Stimulated activated naive CD8-positive, alpha-beta T cell treated with anti-CD3 and anti-CD28 coated beads, Interleukin-15, amount 100 ng/mL, for 72 hours (primary cell): ENCODE results near the gene GNAI3.

Source experiments
- ATAC-seq: fragments of 150-1000 bp; cut with Tn5 transposase; 2 replicates; pipeline ENCODE4 v1.10.0; 2021; ENCODE audit warnings: mild to moderate bottlenecking, moderate library complexity
- DNase-seq, 2 donors: peaks; one replicate each; pipeline ENCODE4 v3.0.0; 2021 to 2022
- H3K27ac Mint-ChIP-seq, 2 donors: one replicate each; pipeline ENCODE4 v1.8.0; 2022; ENCODE audit warnings: mild to moderate bottlenecking in 2 of 2, mixed read lengths in 2 of 2, moderate library complexity in 2 of 2
- H3K27me3 Mint-ChIP-seq: one replicate; pipeline ENCODE4 v1.8.0; 2022; ENCODE audit warnings: mixed read lengths
- H3K4me1 Mint-ChIP-seq: one replicate; pipeline ENCODE4 v1.8.0; 2022; ENCODE audit warnings: mild to moderate bottlenecking, mixed read lengths
- H3K4me3 Mint-ChIP-seq, 2 donors: one replicate each; pipeline ENCODE4 v1.8.0; 2022; ENCODE audit warnings: mild to moderate bottlenecking in 2 of 2, mixed read lengths in 2 of 2, moderate library complexity in 1 of 2
- H3K9me3 Mint-ChIP-seq, 2 donors: one replicate each; pipeline ENCODE4 v1.8.0; 2022; ENCODE audit warnings: mixed read lengths in 2 of 2

GNAI3 gene

GRCh38 chr1:109630081-109630897 lies 81.9 kb downstream of the GNAI3 start:
- DNase-seq = no peak
- H3K4me3 Mint-ChIP-seq = no peak overlapping the region
- no peaks in the 10 kb centered on the region for H3K9me3 Mint-ChIP-seq
- peaks cover 17% of the 10 kb centered on the region for H3K4me1 Mint-ChIP-seq
- H3K27me3 Mint-ChIP-seq = no peaks in the 10 kb centered on the region
- no peak overlapping the region for H3K27ac Mint-ChIP-seq
- ATAC-seq = peak; percentile 21

- peaks cover 16% of the 10 kb centered on the region for H3K4me1 Mint-ChIP-seq
- DNase-seq (no peak), ATAC-seq (no peak)
- H3K4me3 Mint-ChIP-seq = no peak overlapping the region
- no peaks in the 10 kb centered on the region for H3K9me3 Mint-ChIP-seq
- H3K27me3 Mint-ChIP-seq = no peaks in the 10 kb centered on the region
- H3K27ac Mint-ChIP-seq = no peak overlapping the region
Observed at GRCh38 chr1:109630898-109631512, 82.6 kb downstream of the GNAI3 start.

GRCh38 chr1:109631513-109632505 lies 83.4 kb downstream of the GNAI3 start:
- Mint-ChIP-seq H3K9me3 (no peaks in the 10 kb centered on the region), H3K4me1 (peaks cover 16% of the 10 kb centered on the region), H3K4me3 (no peak overlapping the region), H3K27ac (peak overlapping the region in 1 of 2 donors; percentile 3), H3K27me3 (no peaks in the 10 kb centered on the region)
- ATAC-seq (no peak), DNase-seq (no peak)

- H3K27me3 Mint-ChIP-seq = no peaks in the 10 kb centered on the region
- peaks cover 16% of the 10 kb centered on the region for H3K4me1 Mint-ChIP-seq
- peak overlapping the region in 1 of 2 donors; percentile 12 for H3K27ac Mint-ChIP-seq
- H3K4me3 Mint-ChIP-seq = no peak overlapping the region
- no peak for ATAC-seq
- H3K9me3 Mint-ChIP-seq = no peaks in the 10 kb centered on the region
- DNase-seq = no peak
Observed at GRCh38 chr1:109632671-109633346, 84.4 kb downstream of the GNAI3 start.

GRCh38 chr1:109634292-109634691 lies 85.9 kb downstream of the GNAI3 start:
- Mint-ChIP-seq H3K9me3 (no peaks in the 10 kb centered on the region), H3K27ac (no peak overlapping the region)

GRCh38 chr1:109634771-109635750 lies 86.6 kb downstream of the GNAI3 start:
- Mint-ChIP-seq H3K27me3 (peaks cover 3% of the 10 kb centered on the region), H3K27ac (peak overlapping the region; percentile 40 to 50), H3K4me3 (peak overlapping the region in 1 of 2 donors; percentile 14), H3K9me3 (no peaks in the 10 kb centered on the region), H3K4me1 (peaks cover 19% of the 10 kb centered on the region)
- ATAC-seq (no peak), DNase-seq (no peak)

More at GRCh38 chr1:109634292-109634691, 85.9 kb downstream of the GNAI3 start:
- ATAC-seq (peak; percentile 32), DNase-seq (no peak)
- H3K4me1 Mint-ChIP-seq = peaks cover 16% of the 10 kb centered on the region
- H3K27me3 Mint-ChIP-seq = no peaks in the 10 kb centered on the region
- no peak overlapping the region for H3K4me3 Mint-ChIP-seq

GRCh38 chr1:109635862-109636200 lies 87.4 kb downstream of the GNAI3 start:
- H3K27ac Mint-ChIP-seq = no peak overlapping the region
- ATAC-seq (no peak), DNase-seq (no peak)
- H3K4me3 Mint-ChIP-seq = no peak overlapping the region
- no peaks in the 10 kb centered on the region for H3K9me3 Mint-ChIP-seq
- peaks cover 6% of the 10 kb centered on the region for H3K27me3 Mint-ChIP-seq
- H3K4me1 Mint-ChIP-seq = peaks cover 26% of the 10 kb centered on the region

- Mint-ChIP-seq H3K4me3 (no peak overlapping the region), H3K27ac (no peak overlapping the region)
- ATAC-seq = no peak
Observed at GRCh38 chr1:109636201-109636952, 88.0 kb downstream of the GNAI3 start.

GRCh38 chr1:109637446-109637845 lies 89.0 kb downstream of the GNAI3 start:
- Mint-ChIP-seq H3K27me3 (peaks cover 6% of the 10 kb centered on the region), H3K4me3 (no peak overlapping the region), H3K9me3 (no peaks in the 10 kb centered on the region), H3K27ac (no peak overlapping the region), H3K4me1 (peaks cover 26% of the 10 kb centered on the region)
- no peak for ATAC-seq
- no peak for DNase-seq

More at GRCh38 chr1:109636201-109636952, 88.0 kb downstream of the GNAI3 start:
- Mint-ChIP-seq H3K9me3 (no peaks in the 10 kb centered on the region), H3K27me3 (peaks cover 6% of the 10 kb centered on the region), H3K4me1 (peaks cover 26% of the 10 kb centered on the region)
- DNase-seq = no peak

- ATAC-seq = no peak
- no peak overlapping the region for H3K27ac Mint-ChIP-seq
- peaks cover 35% of the 10 kb centered on the region for H3K4me1 Mint-ChIP-seq
- no peaks in the 10 kb centered on the region for H3K9me3 Mint-ChIP-seq
- peaks cover 9% of the 10 kb centered on the region for H3K27me3 Mint-ChIP-seq
- DNase-seq = no peak
- H3K4me3 Mint-ChIP-seq = no peak overlapping the region
Observed at GRCh38 chr1:109639063-109639840, 90.8 kb downstream of the GNAI3 start.

GRCh38 chr1:109639841-109640184 lies 91.4 kb downstream of the GNAI3 start:
- Mint-ChIP-seq H3K4me1 (peaks cover 34% of the 10 kb centered on the region), H3K4me3 (no peak overlapping the region), H3K27me3 (peaks cover 14% of the 10 kb centered on the region), H3K9me3 (no peaks in the 10 kb centered on the region), H3K27ac (no peak overlapping the region)
- ATAC-seq = peak; percentile 2
- DNase-seq = no peak

GRCh38 chr1:109640285-109640865 lies 92.0 kb downstream of the GNAI3 start:
- H3K4me3 Mint-ChIP-seq = no peak overlapping the region
- DNase-seq (peak; percentile 83 to 86), ATAC-seq (peak; percentile 71)
- no peak overlapping the region for H3K27ac Mint-ChIP-seq
- peaks cover 20% of the 10 kb centered on the region for H3K27me3 Mint-ChIP-seq
- no peaks in the 10 kb centered on the region for H3K9me3 Mint-ChIP-seq
- H3K4me1 Mint-ChIP-seq = peaks cover 28% of the 10 kb centered on the region
